Body of pancreas (tissue), 4 donors: Measurements from ENCODE around the gene ATXN7L1. TPM values are rescaled to one million over a fixed set of nuclear protein-coding genes. Genes with fewer than 3 reads are reported as not detected.

Experiments used
- ATAC-seq: fragments of 150-250 bp; one replicate; pipeline ENCODE4 v1.9.1; 2016
- DNase-seq, 4 donors: peaks; one replicate each; pipeline ENCODE4 v3.0.0-alpha.2; 2019
- H3K27ac ChIP-seq, 4 donors: fragments of 200-600 bp; sonication (generic); 1 replicate in 3 of 4; 2 replicates in 1 of 4; pipeline versions ENCODE4 v1.5.1 to v1.6.1; 2016 to 2019; ENCODE audit warnings: mild to moderate bottlenecking in 1 of 4, mixed read lengths in 1 of 4, moderate library complexity in 1 of 4
- H3K27me3 ChIP-seq, 2 donors: fragments of 200-600 bp; sonication (generic); one replicate each; pipeline ENCODE4 v1.6.0; 2016; ENCODE audit warnings: mild to moderate bottlenecking in 1 of 2
- H3K36me3 ChIP-seq, 2 donors: fragments of 200-600 bp; sonication (generic); replicated peaks in 1 of 2; 2 replicates each; pipeline ENCODE4 v1.5.1; 2016; ENCODE audit warnings: low read depth in 2 of 2; ENCODE audit not compliant: insufficient read depth in 1 of 2
- H3K4me1 ChIP-seq: fragments of 200-600 bp; sonication (generic); one replicate; pipeline ENCODE4 v1.6.0; 2016
- H3K4me3 ChIP-seq, 2 donors: fragments of 200-600 bp; sonication (generic); 1 replicate in 1 of 2; 2 replicates in 1 of 2; pipeline ENCODE4 v1.5.1; 2016 to 2019
- H3K9me3 ChIP-seq, 3 donors: fragments of 200-600 bp; sonication (generic); 1 replicate in 2 of 3; 2 replicates in 1 of 3; pipeline ENCODE4 v1.5.1; 2016
- POLR2A ChIP-seq, 3 donors: fragments of 450-650 bp; IDR thresholded peaks; one replicate each; pipeline ENCODE4 v1.6.1; 2016; ENCODE audit warnings: antibody characterized with exemption in 3 of 3, mild to moderate bottlenecking in 2 of 3
- WGBS, 2 donors: methylation state at CpG; one replicate each; pipeline ENCODE4 v1.1.5; 2017; 5-methylcytosine and 5-hydroxymethylcytosine counted together
- intact Hi-C: fragments of 100-400 bp; cut with DNase I; formaldehyde crosslinking; loops from one replicate; pipeline ENCODE4 v1.15.1; 2023
- total RNA-seq, 2 donors: library from RNA; depleted of rRNA; stranded (reverse); fragments of >200 nt; gene quantifications; one replicate each; pipeline ENCODE4 v1.1.0, GENCODE V29; 2016
- TF ChIP-seq, protein P1 (sequence below), 7 experiments: fragments of 450-650 bp in 4 of 7; fragments of 200-600 bp in 3 of 7; sonication (generic) in 3 of 7; IDR thresholded peaks; one replicate each; pipeline ENCODE4 v1.5.1; 2016 to 2019; ENCODE audit warnings: antibody characterized with exemption in 7 of 7

Gene ATXN7L1
- total RNA-seq, 2 donors from 2014 or later: 6.6 to 8.0 TPM

- Histone ChIP-seq H3K36me3 (no peaks in the 10 kb centered on the region), H3K27me3 (no peaks in the 10 kb centered on the region), H3K4me3 (no peak overlapping the region), H3K9me3 (no peaks in the 10 kb centered on the region), H3K4me1 (no peaks in the 10 kb centered on the region), H3K27ac (no peak overlapping the region)
- DNase-seq (no peak), ATAC-seq (no peak)
- TF ChIP-seq POLR2A (IDR thresholded peaks at IDR 0.05): no peak
- TF ChIP-seq, protein P1, sequence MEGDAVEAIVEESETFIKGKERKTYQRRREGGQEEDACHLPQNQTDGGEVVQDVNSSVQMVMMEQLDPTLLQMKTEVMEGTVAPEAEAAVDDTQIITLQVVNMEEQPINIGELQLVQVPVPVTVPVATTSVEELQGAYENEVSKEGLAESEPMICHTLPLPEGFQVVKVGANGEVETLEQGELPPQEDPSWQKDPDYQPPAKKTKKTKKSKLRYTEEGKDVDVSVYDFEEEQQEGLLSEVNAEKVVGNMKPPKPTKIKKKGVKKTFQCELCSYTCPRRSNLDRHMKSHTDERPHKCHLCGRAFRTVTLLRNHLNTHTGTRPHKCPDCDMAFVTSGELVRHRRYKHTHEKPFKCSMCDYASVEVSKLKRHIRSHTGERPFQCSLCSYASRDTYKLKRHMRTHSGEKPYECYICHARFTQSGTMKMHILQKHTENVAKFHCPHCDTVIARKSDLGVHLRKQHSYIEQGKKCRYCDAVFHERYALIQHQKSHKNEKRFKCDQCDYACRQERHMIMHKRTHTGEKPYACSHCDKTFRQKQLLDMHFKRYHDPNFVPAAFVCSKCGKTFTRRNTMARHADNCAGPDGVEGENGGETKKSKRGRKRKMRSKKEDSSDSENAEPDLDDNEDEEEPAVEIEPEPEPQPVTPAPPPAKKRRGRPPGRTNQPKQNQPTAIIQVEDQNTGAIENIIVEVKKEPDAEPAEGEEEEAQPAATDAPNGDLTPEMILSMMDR (IDR thresholded peaks at IDR 0.05): no peak
- intact Hi-C loops: no loop called here
- 89 to 96% methylated on average over 2 of the region's 2 CpGs for WGBS, 2 donors
Measured at GRCh38 chr7:105724688-105725087, 151.7 kb downstream of the ATXN7L1 start.

- Histone ChIP-seq H3K36me3 (no peaks in the 10 kb centered on the region), H3K27me3 (no peaks in the 10 kb centered on the region), H3K4me1 (peaks cover 9% of the 10 kb centered on the region), H3K27ac (no peak overlapping the region), H3K4me3 (no peak overlapping the region), H3K9me3 (no peaks in the 10 kb centered on the region)
- intact Hi-C loops: no loop called here
- DNase-seq (peak in 1 of 4 donors; percentile 14), ATAC-seq (no peak)
- TF ChIP-seq POLR2A (IDR thresholded peaks at IDR 0.05): no peak
- TF ChIP-seq, protein P1 (IDR thresholded peaks at IDR 0.05): no peak
- 90 to 98% methylated on average over 5 of the region's 5 CpGs for WGBS, 2 donors
Measured at GRCh38 chr7:105723572-105723971, 152.8 kb downstream of the ATXN7L1 start.

- ATAC-seq (no peak), DNase-seq (no peak)
- no peak for TF ChIP-seq POLR2A (IDR thresholded peaks at IDR 0.05)
- TF ChIP-seq, protein P1 (IDR thresholded peaks at IDR 0.05): no peak
- Histone ChIP-seq H3K27ac (no peak overlapping the region), H3K4me3 (no peak overlapping the region), H3K36me3 (no peaks in the 10 kb centered on the region), H3K4me1 (peaks cover 16% of the 10 kb centered on the region), H3K9me3 (no peaks in the 10 kb centered on the region), H3K27me3 (no peaks in the 10 kb centered on the region)
- 88 to 92% methylated on average over 5 of the region's 5 CpGs for WGBS, 2 donors
- intact Hi-C loops: no loop called here
Measured at GRCh38 chr7:105721571-105722104, 154.8 kb downstream of the ATXN7L1 start.

DNA sequence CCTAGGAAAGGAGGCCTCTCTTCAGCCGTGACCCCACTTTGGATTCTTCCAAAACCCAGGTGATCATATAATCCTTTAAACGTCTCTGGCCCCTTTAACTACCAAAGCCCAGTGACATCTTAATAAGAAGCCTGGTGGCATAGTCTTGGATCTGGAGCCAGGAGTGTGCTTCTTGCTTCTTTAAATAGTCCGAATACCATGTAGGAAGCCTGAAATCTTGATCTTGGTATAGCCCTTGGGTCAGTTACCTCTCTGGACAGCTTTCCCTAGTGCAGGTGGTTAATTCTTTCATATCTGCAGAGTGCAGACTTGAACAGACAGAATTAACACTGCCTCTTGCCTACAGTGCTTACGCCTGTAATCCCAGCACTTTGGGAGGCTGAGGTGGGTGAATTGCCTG, 156.5 kb downstream of the ATXN7L1 start:
- Histone ChIP-seq H3K9me3 (no peaks in the 10 kb centered on the region), H3K27me3 (no peaks in the 10 kb centered on the region), H3K36me3 (no peaks in the 10 kb centered on the region), H3K4me1 (peaks cover 16% of the 10 kb centered on the region), H3K4me3 (no peak overlapping the region), H3K27ac (no peak overlapping the region)
- ATAC-seq: no peak
- 90 to 94% methylated on average over 4 of the region's 4 CpGs for WGBS, 2 donors
- no peak for DNase-seq
- intact Hi-C loops: no loop called here
- no peak for TF ChIP-seq POLR2A (IDR thresholded peaks at IDR 0.05)
- TF ChIP-seq, protein P1 (IDR thresholded peaks at IDR 0.05): no peak

DNA sequence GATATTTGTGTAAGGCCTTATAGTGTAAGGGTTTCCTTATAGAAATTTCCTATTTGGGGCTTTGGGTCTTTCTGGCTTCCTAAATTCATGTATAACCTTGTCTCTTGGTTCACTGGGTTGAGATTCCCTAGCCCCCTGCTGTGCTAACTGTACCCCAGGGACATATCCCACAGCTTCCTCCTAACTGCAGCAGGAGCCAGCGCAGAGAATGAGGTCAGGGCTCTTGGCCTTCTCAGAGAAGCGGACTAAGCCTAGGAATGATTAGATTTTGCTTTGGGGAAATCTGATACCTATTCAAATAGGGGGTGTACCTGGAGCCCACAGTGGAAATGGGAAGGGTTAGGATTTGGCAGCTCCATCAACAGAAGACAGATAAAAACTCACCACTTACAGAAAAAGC, 157.0 kb downstream of the ATXN7L1 start:
- Histone ChIP-seq H3K9me3 (no peaks in the 10 kb centered on the region), H3K4me1 (peaks cover 16% of the 10 kb centered on the region), H3K27me3 (no peaks in the 10 kb centered on the region), H3K4me3 (no peak overlapping the region), H3K36me3 (no peaks in the 10 kb centered on the region), H3K27ac (peak overlapping the region in 3 of 4 donors; percentile 47 to 64 (median 50))
- TF ChIP-seq POLR2A (IDR thresholded peaks at IDR 0.05): no peak
- TF ChIP-seq, protein P1 (IDR thresholded peaks at IDR 0.05): no peak
- intact Hi-C loops: no loop called here
- WGBS, 2 donors: 63 to 79% methylated on average over 2 of the region's 2 CpGs
- DNase-seq (peak in 1 of 4 donors; percentile 8), ATAC-seq (peak; percentile 37)
